C1 segment of cervical spinal cord (tissue), 14 donors: ENCODE data around the gene JAKMIP1.

Experiments used
- DNase-seq, 14 donors: peaks; one replicate each; lab custom pipeline; 2025; lab: John Stamatoyannopoulos, UW

Gene JAKMIP1

DNA sequence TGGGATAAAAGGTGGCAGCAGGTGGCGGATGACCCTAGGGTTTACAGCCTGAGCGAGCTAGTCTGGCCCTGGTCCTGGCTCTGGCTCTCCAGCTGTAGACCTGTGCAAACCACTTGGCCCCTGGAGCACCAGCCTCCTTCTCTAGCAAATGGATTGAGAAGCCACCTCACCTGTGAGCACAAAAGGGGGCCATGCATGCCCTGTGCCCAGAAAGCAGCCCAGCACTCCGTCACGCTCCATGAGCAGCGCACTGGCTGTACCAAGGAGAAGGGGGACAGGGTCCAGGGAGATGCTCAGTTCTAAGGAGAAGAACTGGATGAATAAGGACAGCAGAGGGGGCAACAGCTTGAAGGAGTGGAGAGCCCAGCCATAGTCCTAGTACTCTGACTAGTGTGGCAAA lies 135.2 kb downstream of the JAKMIP1 start:
- no peak for DNase-seq

- no peak for DNase-seq
Measured at GRCh38 chr4:6064383-6064782, 136.0 kb downstream of the JAKMIP1 start.

- no peak for DNase-seq
Measured at GRCh38 chr4:6063684-6064083, 136.7 kb downstream of the JAKMIP1 start.

DNA sequence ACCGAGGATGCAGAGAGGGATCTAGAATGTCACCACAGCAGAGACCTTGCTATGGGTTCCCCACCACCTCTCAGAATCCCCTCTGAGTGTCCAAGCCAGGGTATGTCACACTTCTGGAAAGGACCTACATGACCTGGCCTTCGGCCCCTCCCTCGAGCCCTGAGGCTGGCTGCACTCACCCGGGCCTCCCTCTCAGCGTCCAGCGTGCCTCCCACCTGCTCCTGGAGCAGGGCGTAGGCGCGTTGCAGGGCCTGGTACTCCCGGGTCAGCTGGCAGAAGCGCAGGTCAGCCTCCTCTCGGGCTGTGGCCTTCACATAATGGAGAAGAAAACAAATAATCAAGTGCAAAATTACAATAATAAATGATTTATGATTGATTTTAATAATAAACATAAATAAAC lies 138.2 kb downstream of the JAKMIP1 start:
- DNase-seq = no peak

- DNase-seq = no peak
Measured at GRCh38 chr4:6059375-6059805, 141.0 kb downstream of the JAKMIP1 start.

DNA sequence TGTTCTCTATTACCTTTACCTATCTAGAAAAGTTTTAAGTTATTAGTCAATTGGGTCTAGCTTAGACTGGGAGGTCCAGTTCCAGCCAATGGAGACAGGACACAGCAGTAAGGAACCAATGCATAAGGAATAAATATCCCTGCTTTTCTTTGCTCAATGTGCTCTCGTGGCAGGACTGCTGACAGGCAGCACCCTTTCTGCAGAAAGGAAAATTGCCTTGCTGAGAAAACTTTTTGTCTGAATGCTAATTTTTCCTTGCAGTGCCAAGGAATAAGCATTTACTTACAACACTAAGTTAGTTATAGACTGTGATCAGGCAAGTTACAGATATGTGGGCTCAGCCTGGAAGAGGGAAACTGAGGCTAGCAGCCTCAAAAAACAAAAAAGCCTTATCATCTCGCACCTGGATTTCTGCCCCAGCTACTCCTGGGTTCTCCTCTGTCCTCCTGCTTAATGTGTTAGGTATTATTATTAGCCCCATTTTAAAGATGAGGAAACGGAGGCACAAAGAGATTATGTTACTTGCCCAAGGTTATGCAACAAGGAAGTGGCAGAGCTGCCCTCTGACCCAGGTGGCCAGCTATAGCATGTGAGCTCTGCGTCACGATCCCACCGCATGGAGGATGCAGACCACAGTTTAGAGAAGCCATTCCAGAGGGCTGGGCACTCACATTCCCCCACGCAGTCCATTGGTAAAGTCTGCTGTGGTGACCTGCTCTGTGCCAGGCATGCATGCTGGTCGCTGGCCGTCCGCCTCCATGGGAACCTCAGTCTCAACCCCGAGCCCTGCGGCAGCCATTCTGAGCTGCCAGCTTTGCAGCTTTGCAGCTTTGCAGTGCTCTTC lies 141.6 kb downstream of the JAKMIP1 start:
- DNase-seq = no peak

DNA sequence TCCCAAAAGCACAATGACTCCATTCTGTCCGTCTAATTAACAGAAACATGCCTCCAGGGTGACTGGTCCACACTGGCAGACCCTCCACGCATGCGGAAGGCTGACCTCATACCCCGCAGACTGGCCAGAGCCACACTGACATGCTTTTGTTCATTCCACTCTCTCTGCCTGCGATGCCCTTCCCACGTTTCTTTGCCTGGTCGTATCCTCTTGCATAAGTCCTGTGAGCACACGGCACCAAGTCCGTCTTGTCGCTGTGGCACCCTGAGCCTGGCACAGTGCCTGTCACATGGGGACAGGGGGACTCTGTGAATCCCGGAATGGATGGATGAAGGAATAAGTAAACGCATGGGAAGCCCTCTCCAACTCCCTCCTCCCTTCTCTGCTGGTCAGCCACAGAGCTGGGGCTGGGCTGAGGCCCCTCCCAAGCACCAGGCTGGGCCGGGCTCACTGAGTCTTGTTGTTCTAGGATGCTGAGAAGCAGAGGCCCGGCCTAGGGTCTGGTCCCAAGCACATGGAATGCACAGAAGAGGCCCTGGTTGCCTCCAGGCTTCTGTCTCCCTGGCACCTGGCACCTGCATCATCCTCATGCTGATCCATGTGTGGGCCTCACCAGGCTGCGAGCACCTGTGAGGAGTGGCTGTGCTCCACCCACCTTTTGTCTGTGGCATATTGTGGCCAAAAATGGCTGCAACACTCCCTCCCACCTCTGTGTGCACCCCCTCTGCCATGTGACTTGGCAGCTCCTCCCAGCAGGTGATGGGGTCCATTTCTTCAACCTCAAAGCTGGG lies 143.2 kb downstream of the JAKMIP1 start:
- DNase-seq = peak in 2 of 14 donors; percentile 26 to 36

- DNase-seq = no peak
Measured at GRCh38 chr4:6055436-6055835, 144.9 kb downstream of the JAKMIP1 start.

GRCh38 chr4:6055030-6055429 lies 145.3 kb downstream of the JAKMIP1 start:
- DNase-seq = no peak

- no peak for DNase-seq
Measured at GRCh38 chr4:6054162-6054922, 146.0 kb downstream of the JAKMIP1 start.

DNA sequence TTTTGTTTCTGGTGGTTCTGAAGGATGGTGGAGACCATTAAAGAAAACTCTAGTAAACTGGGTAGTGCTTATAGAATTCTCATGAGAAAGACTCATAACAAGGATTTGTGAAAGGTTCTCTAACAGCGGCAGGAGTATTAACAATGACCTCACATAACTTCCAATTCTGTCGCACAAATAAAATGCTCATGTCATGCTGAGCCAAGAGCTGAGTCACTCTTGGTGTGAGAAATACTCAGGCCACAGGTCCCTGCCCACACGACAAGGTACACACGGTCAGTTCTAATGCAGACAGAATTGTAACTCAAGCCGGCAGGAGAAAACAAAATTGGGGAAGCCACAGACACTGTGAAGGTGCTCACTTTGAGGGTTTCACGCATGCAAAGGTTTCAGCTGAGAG lies 147.7 kb downstream of the JAKMIP1 start:
- no peak for DNase-seq

DNA sequence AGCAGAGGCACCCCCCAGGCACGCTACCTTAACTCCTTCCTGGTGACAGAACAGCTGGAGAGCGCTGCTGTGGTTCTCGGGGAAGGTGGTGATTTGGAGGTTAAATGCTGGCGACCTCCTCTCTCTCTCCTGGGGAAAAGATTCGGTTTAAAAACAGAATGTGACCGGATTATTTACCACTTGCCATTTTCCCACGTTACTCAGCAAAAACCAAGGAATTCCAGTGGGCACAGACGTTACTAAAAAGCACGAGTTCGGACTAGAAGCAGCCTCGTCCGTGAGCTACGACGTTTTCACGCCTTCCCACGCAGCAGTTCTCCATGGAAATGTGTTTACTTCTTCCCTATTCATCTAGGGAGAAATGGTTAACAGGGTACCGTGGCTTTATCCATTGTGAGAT lies 149.8 kb downstream of the JAKMIP1 start:
- DNase-seq = no peak

- DNase-seq = peak in 2 of 14 donors; percentile 7 to 67
Measured at GRCh38 chr4:6049985-6050384, 150.4 kb downstream of the JAKMIP1 start.

GRCh38 chr4:6049278-6049677 lies 151.1 kb downstream of the JAKMIP1 start:
- DNase-seq = no peak

DNA sequence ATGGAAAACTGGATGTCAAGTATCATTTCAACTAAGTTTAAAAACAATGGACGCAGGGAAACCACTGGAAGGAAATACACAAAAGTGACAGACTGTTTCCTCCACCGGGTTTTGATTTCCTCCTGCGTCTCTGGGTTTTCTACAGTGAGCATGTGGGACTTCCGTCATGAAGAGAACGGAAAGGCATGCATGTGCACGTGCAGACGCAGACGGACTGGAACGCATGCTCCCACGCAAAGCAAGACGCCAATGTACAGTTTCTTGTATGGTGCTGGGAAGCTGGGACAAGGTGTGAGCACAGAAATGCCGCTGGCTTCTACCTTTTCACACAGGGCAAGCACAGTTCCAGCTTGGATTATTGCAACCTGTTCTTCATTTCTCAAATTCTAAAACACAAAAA lies 151.8 kb downstream of the JAKMIP1 start:
- no peak for DNase-seq

- no peak for DNase-seq
Measured at GRCh38 chr4:6047130-6047673, 153.1 kb downstream of the JAKMIP1 start.

GRCh38 chr4:6046526-6047129 lies 153.7 kb downstream of the JAKMIP1 start:
- no peak for DNase-seq

- no peak for DNase-seq
Measured at GRCh38 chr4:6044805-6045204, 155.5 kb downstream of the JAKMIP1 start.

GRCh38 chr4:6044276-6044675 lies 156.1 kb downstream of the JAKMIP1 start:
- no peak for DNase-seq

DNA sequence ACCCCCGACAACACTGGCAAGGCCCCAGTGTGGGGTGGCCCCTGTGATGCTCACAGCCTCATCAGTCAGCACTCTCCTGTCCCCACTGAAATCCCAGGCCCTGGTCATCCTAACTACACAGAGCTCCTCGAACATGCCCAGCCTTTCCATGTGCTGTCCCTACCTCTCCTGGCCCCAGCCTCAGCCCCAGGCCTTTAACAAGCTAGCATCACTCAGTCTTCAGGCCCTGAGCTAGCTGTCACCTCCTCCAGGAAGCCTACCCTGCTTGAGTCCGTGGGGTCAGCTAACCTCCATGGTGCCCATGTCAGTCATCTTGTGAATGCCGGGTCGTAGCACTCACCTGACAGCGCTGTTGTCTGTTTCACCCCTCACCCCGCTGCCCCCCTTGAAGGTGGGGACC lies 156.5 kb downstream of the JAKMIP1 start:
- DNase-seq = no peak

GRCh38 chr4:6043188-6043587 lies 157.2 kb downstream of the JAKMIP1 start:
- no peak for DNase-seq
